SK-N-SH (cell line): ENCODE results near the gene VAMP8. TPM values are rescaled to one million over a fixed set of nuclear protein-coding genes. Genes with fewer than 3 reads are reported as not detected.

Source experiments
- CTCF ChIA-PET: fragments of 300-600, 350-600 bp; formaldehyde crosslinking; extraction: SDS; loops from one replicate; lab custom pipeline; 2021; lab: Yijun Ruan, JAX
- POLR2A ChIA-PET: fragments of 350-600 bp; sonication (Branson Sonifier 250); formaldehyde crosslinking; extraction: SDS; loops from one replicate; lab custom pipeline; 2020; ENCODE audit warnings: antibody characterized with exemption, inconsistent platforms; lab: Yijun Ruan, JAX
- DNase-seq: peaks from one replicate; pipeline ENCODE4 v3.0.0; 2012
- H2AFZ ChIP-seq: fragments of 200-600 bp; sonication (generic); 2 replicates; pipeline ENCODE4 v1.8.1; 2016; ENCODE audit warnings: antibody characterized with exemption, mild to moderate bottlenecking, low read depth
- H3F3A ChIP-seq: fragments of 200-600 bp; sonication (generic); replicated peaks from 2 replicates; pipeline ENCODE3; 2016; ENCODE audit warnings: antibody characterized with exemption, mild to moderate bottlenecking; ENCODE audit not compliant: insufficient read depth
- H3K27ac ChIP-seq, 2 experiments: fragments of 200-500 bp in 1 of 2; fragments of 200-600 bp in 1 of 2; sonication (Bioruptor generic) in 1 of 2; sonication (generic), shearing (Covaris generic) in 1 of 2; 2 replicates each; pipeline versions ENCODE4 v1.5.1 to v1.6.1; 2014 to 2016; ENCODE audit warnings: low read depth in 2 of 2, inconsistent platforms in 1 of 2, low read length in 1 of 2, mild to moderate bottlenecking in 1 of 2, mixed read lengths in 1 of 2
- H3K27me3 ChIP-seq: fragments of 200-600 bp; sonication (generic), shearing (Covaris generic); 2 replicates; pipeline ENCODE4 v1.6.1; 2016; ENCODE audit warnings: mixed run types; ENCODE audit not compliant: insufficient read depth
- H3K36me3 ChIP-seq, 2 experiments: fragments of 200-500 bp in 1 of 2; fragments of 200-600 bp in 1 of 2; sonication (Bioruptor generic) in 1 of 2; sonication (generic) in 1 of 2; replicated peaks in 1 of 2; 2 replicates each; pipeline versions ENCODE3 to v1.5.1; 2014 to 2016; ENCODE audit warnings: low read length in 1 of 2, mild to moderate bottlenecking in 1 of 2; ENCODE audit not compliant: insufficient read depth in 2 of 2, control insufficient read depth in 1 of 2
- H3K4me1 ChIP-seq, 2 experiments: fragments of 200-500 bp in 1 of 2; fragments of 200-600 bp in 1 of 2; sonication (Bioruptor generic) in 1 of 2; sonication (generic), shearing (Covaris generic) in 1 of 2; 2 replicates each; pipeline versions ENCODE4 v1.5.1 to v1.6.1; 2014 to 2016; ENCODE audit warnings: low read depth in 1 of 2, low read length in 1 of 2, mixed run types in 1 of 2; ENCODE audit not compliant: insufficient read depth in 2 of 2, control insufficient read depth in 1 of 2
- H3K4me2 ChIP-seq: fragments of 200-600 bp; sonication (generic), shearing (Covaris generic); 2 replicates; pipeline ENCODE4 v1.6.1; 2017; ENCODE audit warnings: mixed run types
- H3K4me3 ChIP-seq, 2 experiments: fragments of 200-500 bp in 1 of 2; fragments of 200-600 bp in 1 of 2; sonication (Bioruptor generic) in 1 of 2; sonication (generic), shearing (Covaris generic) in 1 of 2; 2 replicates each; pipeline versions ENCODE4 v1.5.1 to v1.8.1; 2014 to 2016; ENCODE audit warnings: low read depth in 2 of 2, inconsistent platforms in 1 of 2, low read length in 1 of 2, mild to moderate bottlenecking in 1 of 2, mixed read lengths in 1 of 2, moderate library complexity in 1 of 2
- H3K79me2 ChIP-seq: fragments of 200-600 bp; sonication (generic); 2 replicates; pipeline ENCODE4 v1.8.1; 2017; ENCODE audit warnings: mild to moderate bottlenecking; ENCODE audit not compliant: insufficient read depth
- H3K9ac ChIP-seq: fragments of 200-600 bp; sonication (generic); 2 replicates; pipeline ENCODE4 v1.6.1; 2017; ENCODE audit warnings: mixed run types
- H3K9me2 ChIP-seq: fragments of 200-600 bp; sonication (generic); 2 replicates; pipeline ENCODE4 v1.6.1; 2017; ENCODE audit warnings: mixed run types
- H3K9me3 ChIP-seq: fragments of 200-600 bp; sonication (generic); 2 replicates; pipeline ENCODE4 v1.6.1; 2017; ENCODE audit warnings: mixed run types, mild to moderate bottlenecking, moderate library complexity
- H4K20me1 ChIP-seq: fragments of 200-600 bp; sonication (generic); 2 replicates; pipeline ENCODE4 v1.6.1; 2017; ENCODE audit warnings: mild to moderate bottlenecking, mixed run types; ENCODE audit not compliant: insufficient read depth
- CHD2 ChIP-seq: fragments of 150-350 bp; IDR thresholded peaks from 2 replicates; pipeline ENCODE4 v1.6.1; 2018; ENCODE audit warnings: low read length; ENCODE audit not compliant: partially characterized antibody
- ELF1 ChIP-seq: IDR thresholded peaks from 2 replicates; pipeline ENCODE4 v1.4.0; 2012
- EZH2phosphoT487 ChIP-seq: fragments of 200-600 bp; sonication (generic); IDR thresholded peaks from 2 replicates; pipeline ENCODE4 v1.6.1; 2017; ENCODE audit warnings: low read depth, mixed run types, mild to moderate bottlenecking, antibody characterized with exemption, moderate library complexity, borderline replicate concordance
- FOSL2 ChIP-seq: IDR thresholded peaks from 2 replicates; pipeline ENCODE4 v1.4.0; 2012; ENCODE audit warnings: low read depth, mild to moderate bottlenecking, moderate library complexity, borderline replicate concordance
- FOXJ3 ChIP-seq: sonication (generic); formaldehyde crosslinking; IDR thresholded peaks from 2 replicates; pipeline ENCODE4 v1.5.1; 2020; ENCODE audit warnings: mild to moderate bottlenecking, missing genetic modification reagents
- FOXM1 ChIP-seq: IDR thresholded peaks from 2 replicates; pipeline ENCODE4 v1.4.0; 2012; ENCODE audit warnings: low read depth, mild to moderate bottlenecking
- JUND ChIP-seq: IDR thresholded peaks from 2 replicates; pipeline ENCODE4 v1.4.0; 2012
- MEF2A ChIP-seq: IDR thresholded peaks from 2 replicates; pipeline ENCODE4 v1.4.0; 2012; ENCODE audit warnings: low read depth, borderline replicate concordance
- MXI1 ChIP-seq: IDR thresholded peaks from 2 replicates; pipeline ENCODE4 v1.6.1; 2012; ENCODE audit warnings: mild to moderate bottlenecking, low read depth, low read length, improper control_type of control experiment
- NFIC ChIP-seq: IDR thresholded peaks from 2 replicates; pipeline ENCODE4 v1.4.0; 2012; ENCODE audit warnings: borderline replicate concordance
- NRF1 ChIP-seq: IDR thresholded peaks from 2 replicates; pipeline ENCODE4 v1.6.1; 2012; ENCODE audit warnings: low read depth, mild to moderate bottlenecking, low read length
- PBX3 ChIP-seq: IDR thresholded peaks from 2 replicates; pipeline ENCODE4; 2012
- POLR2AphosphoS5 ChIP-seq: IDR thresholded peaks from 2 replicates; pipeline ENCODE4 v1.6.1; 2012; ENCODE audit warnings: low read depth, low read length
- RAD21 ChIP-seq: IDR thresholded peaks from 2 replicates; pipeline ENCODE4 v1.6.1; 2012; ENCODE audit warnings: mild to moderate bottlenecking, low read length
- REST ChIP-seq: IDR thresholded peaks from 2 replicates; pipeline ENCODE4 v1.6.1; 2012; ENCODE audit warnings: mild to moderate bottlenecking, low read depth, low read length, moderate library complexity
- RXRA ChIP-seq: IDR thresholded peaks from 2 replicates; pipeline ENCODE4 v1.4.0; 2012; ENCODE audit warnings: low read depth, mild to moderate bottlenecking, borderline replicate concordance
- SMC3 ChIP-seq: IDR thresholded peaks from 2 replicates; pipeline ENCODE4 v1.6.1; 2012; ENCODE audit warnings: low read depth, low read length, improper control_type of control experiment
- TAF1 ChIP-seq: IDR thresholded peaks from 2 replicates; pipeline ENCODE4 v1.6.1; 2012; ENCODE audit warnings: low read depth, mild to moderate bottlenecking, low read length, moderate library complexity, borderline replicate concordance
- TCF12 ChIP-seq: IDR thresholded peaks from 2 replicates; pipeline ENCODE4 v1.4.0; 2012
- TEAD4 ChIP-seq: IDR thresholded peaks from 2 replicates; pipeline ENCODE4 v1.4.0; 2012; ENCODE audit warnings: mild to moderate bottlenecking, borderline replicate concordance; ENCODE audit not compliant: insufficient read depth
- USF1 ChIP-seq: IDR thresholded peaks from 2 replicates; pipeline ENCODE4 v1.4.0; 2012; ENCODE audit warnings: low read depth, borderline replicate concordance
- WGBS: methylation state at CpG from one replicate; pipeline ENCODE4 v1.1.6; 2017; ENCODE audit warnings: low lambda C conversion rate; 5-methylcytosine and 5-hydroxymethylcytosine counted together
- polyA plus RNA-seq, 3 experiments: library from polyadenylated mRNA; depleted of rRNA; stranded (reverse); fragments of >200 nt; gene quantifications; 2 replicates each; pipeline ENCODE4 v1.2.3, GENCODE V29; 2012

VAMP8 gene
- polyA plus RNA-seq, 1 of the 3 experiments (the other 2 are of a cell fraction) = 0.72 TPM

GRCh38 chr2:85578243-85579180 is 1.1 kb downstream of the VAMP8 start:
- no peaks in the 10 kb centered on the region for H3K9me2 ChIP-seq
- no peak overlapping the region for H2AFZ ChIP-seq
- no peaks in the 10 kb centered on the region for H3K36me3 ChIP-seq
- H3K27me3 ChIP-seq = no peaks in the 10 kb centered on the region
- TF ChIP-seq RAD21 (no peak), EZH2phosphoT487 (no peak), MXI1 (no peak), SMC3 (no peak)
- H3K27ac ChIP-seq = no peak overlapping the region
- no peaks in the 10 kb centered on the region for H3K9me3 ChIP-seq
- DNase-seq = no peak
- no peak overlapping the region for H3K9ac ChIP-seq
- H3K4me3 ChIP-seq = no peak overlapping the region
- ChIA-PET CTCF (interaction anchor here (0.8 kb wide), 1 partner anchor 188 kb away, joined by 4 read pairs; no protein-coding TSS in a partner anchor), POLR2A (interaction anchor here (1.1 kb wide), 1 partner anchor 26 kb away, joined by 3 read pairs; no protein-coding TSS in a partner anchor)
- H3F3A ChIP-seq = no peaks in the 10 kb centered on the region
- H3K4me1 ChIP-seq = no peaks in the 10 kb centered on the region
- 77% methylated on average over 16 of the region's 19 CpGs for WGBS
- no peaks in the 10 kb centered on the region for H3K79me2 ChIP-seq
- H3K4me2 ChIP-seq = no peak overlapping the region
- no peaks in the 10 kb centered on the region for H4K20me1 ChIP-seq

- Histone ChIP-seq H4K20me1 (no peaks in the 10 kb centered on the region), H3K4me2 (no peak overlapping the region), H3K9me2 (no peaks in the 10 kb centered on the region), H3K36me3 (no peaks in the 10 kb centered on the region), H3K79me2 (no peaks in the 10 kb centered on the region), H3K4me3 (no peak overlapping the region), H3K9me3 (no peaks in the 10 kb centered on the region), H3K9ac (no peak overlapping the region), H3K27ac (no peak overlapping the region), H3K27me3 (no peaks in the 10 kb centered on the region), H3F3A (no peaks in the 10 kb centered on the region), H3K4me1 (no peaks in the 10 kb centered on the region; a peak in 1 of 4 replicates), H2AFZ (no peak overlapping the region)
- DNase-seq = no peak
- WGBS = 79% methylated on average over 5 of the region's 6 CpGs
- POLR2A ChIA-PET = interaction anchor here (1.1 kb wide), 1 partner anchor 25 kb away, joined by 3 read pairs; no protein-coding TSS in a partner anchor
- CTCF ChIA-PET = interaction anchor here (1.6 kb wide), 1 partner anchor 9 kb away, joined by 3 read pairs; no protein-coding TSS in a partner anchor
- no peak for TF ChIP-seq FOXM1
- no peak for TF ChIP-seq POLR2AphosphoS5
- no peak for TF ChIP-seq TAF1
- no peak for TF ChIP-seq PBX3
- TF ChIP-seq FOSL2 = no peak
- TF ChIP-seq USF1 = no peak
- TF ChIP-seq NRF1 = no peak
- no peak for TF ChIP-seq REST
- TF ChIP-seq ELF1 = no peak
- no peak for TF ChIP-seq RXRA
- no peak for TF ChIP-seq NFIC
- TF ChIP-seq SMC3 = no peak
- no peak for TF ChIP-seq TEAD4
- TF ChIP-seq CHD2 = no peak
- TF ChIP-seq MEF2A = no peak
- TF ChIP-seq TCF12 = no peak
- TF ChIP-seq MXI1 = no peak
- TF ChIP-seq JUND = no peak
- no peak for TF ChIP-seq FOXJ3 (CRISPR knock-in tag)
Observed at GRCh38 chr2:85579266-85579935, 2.0 kb downstream of the VAMP8 start.
